Activated naive CD4-positive, alpha-beta T cell treated with anti-CD3 and anti-CD28 coated beads, Interleukin-2, amount 50 U/mL, for 72 hours (primary cell): Measurements from ENCODE around the gene ASTN2. TPM values are rescaled to one million over a fixed set of nuclear protein-coding genes. Genes with fewer than 3 reads are reported as not detected.

Experiments used
- ATAC-seq, 2 donors: fragments of 150-1000 bp; cut with Tn5 transposase; 2 replicates each; pipeline ENCODE4 v1.10.0; 2021; ENCODE audit warnings: mild to moderate bottlenecking in 2 of 2, moderate library complexity in 2 of 2
- DNase-seq, 2 donors: peaks; one replicate each; pipeline ENCODE4 v3.0.0; 2021 to 2022; ENCODE audit warnings: low spot score in 2 of 2
- H3K27ac Mint-ChIP-seq, 2 donors: one replicate each; pipeline ENCODE4 v1.8.0; 2022; ENCODE audit warnings: mild to moderate bottlenecking in 2 of 2, mixed read lengths in 2 of 2
- H3K36me3 Mint-ChIP-seq, 2 donors: one replicate each; pipeline ENCODE4 v1.8.0; 2022; ENCODE audit warnings: mixed read lengths in 2 of 2
- H3K9me3 Mint-ChIP-seq, 2 donors: one replicate each; pipeline ENCODE4 v1.8.0; 2022; ENCODE audit warnings: mixed read lengths in 2 of 2
- total RNA-seq, 2 donors: library from RNA; stranded (reverse); gene quantifications; one replicate each; pipeline ENCODE4 v1.2.3, GENCODE V29; 2022

Gene ASTN2
- total RNA-seq, 2 donors from 2014 or later = 4.5 to 5.4 TPM

DNA sequence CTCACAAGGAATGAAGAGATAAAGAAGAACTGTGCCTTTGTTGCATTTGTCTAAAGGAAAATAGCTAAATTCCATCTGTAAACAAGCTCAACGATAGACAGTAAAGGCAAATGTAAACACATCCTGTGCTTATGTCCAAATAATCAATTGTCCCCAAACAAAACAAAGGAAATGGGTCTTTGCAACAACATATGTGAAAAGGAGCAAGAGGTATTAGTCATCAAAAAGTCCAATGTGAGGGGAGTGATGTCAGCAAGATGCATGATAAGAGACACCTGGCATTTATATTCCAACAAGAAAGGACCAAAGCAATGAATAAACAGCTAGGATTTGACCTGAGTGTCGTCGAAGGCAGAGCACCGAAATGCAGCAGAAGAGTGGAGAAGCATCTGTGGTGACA lies 209.1 kb downstream of the ASTN2 start:
- no peak for DNase-seq
- H3K36me3 Mint-ChIP-seq = peaks cover 0 to 19% of the 10 kb centered on the region in 2 donors
- H3K27ac Mint-ChIP-seq = no peak overlapping the region
- no peak for ATAC-seq
- peaks cover 16 to 26% of the 10 kb centered on the region in 2 donors for H3K9me3 Mint-ChIP-seq

DNA sequence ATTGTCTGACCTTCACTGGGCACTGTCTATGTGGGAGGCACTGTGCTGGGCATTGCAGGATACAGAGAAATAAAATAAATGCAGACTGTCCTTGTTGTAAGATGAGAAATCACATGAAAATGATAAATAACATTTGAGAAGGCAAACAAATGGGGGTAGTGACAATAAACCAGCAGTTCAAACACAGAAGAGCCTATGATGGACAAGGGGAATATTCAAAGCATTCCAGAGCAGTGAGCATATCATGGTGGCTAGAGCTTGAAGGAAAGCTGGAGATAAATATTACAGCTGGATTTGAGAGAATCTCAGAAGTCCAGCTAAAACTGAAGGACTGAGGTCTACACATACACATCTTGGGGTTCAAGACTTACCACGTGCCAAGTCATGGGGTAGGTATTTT lies 209.9 kb downstream of the ASTN2 start:
- DNase-seq = no peak
- Mint-ChIP-seq H3K9me3 (peaks cover 12 to 23% of the 10 kb centered on the region in 2 donors), H3K27ac (no peak overlapping the region), H3K36me3 (peaks cover 0 to 19% of the 10 kb centered on the region in 2 donors)
- no peak for ATAC-seq

DNA sequence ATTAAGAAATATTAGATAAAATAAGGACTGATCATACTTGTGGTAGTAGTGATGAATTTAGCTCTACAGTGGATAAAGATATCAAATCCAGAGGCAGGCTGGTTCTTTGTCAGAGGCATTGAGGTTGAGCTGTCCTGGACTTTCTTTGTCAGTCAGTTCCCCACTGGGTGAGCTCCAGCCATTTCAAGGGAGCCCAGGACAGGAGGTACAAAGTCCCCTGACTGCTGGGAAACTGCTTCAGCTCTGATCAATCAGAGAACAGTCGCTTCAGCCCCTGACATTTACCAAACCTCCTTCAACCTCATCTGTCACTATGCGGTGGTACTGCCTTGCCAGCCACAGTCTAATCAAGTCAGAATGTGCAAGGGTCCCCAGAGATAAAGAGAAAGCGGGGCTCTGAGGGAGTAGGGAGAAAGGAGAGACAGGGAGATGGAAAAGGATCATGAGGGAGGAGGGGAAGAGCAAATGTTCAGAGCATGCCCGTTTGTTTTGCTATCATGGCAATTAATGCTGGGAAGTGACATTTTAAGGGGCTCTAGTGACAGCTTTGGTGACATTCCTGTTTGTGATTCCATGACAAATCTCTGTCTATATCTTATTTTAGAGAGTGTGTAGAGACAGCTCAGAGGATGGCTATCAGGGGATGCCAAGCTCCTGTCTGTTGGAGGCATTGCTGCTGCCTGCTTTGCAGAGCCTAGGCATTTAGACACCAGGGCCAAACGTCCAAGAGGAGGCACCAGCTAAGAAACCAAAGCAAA lies 223.2 kb downstream of the ASTN2 start:
- DNase-seq (no peak), ATAC-seq (no peak)
- H3K36me3 Mint-ChIP-seq = peaks cover 0 to 5% of the 10 kb centered on the region in 2 donors
- H3K9me3 Mint-ChIP-seq = peaks cover 18 to 24% of the 10 kb centered on the region in 2 donors
- H3K27ac Mint-ChIP-seq = no peak overlapping the region

DNA sequence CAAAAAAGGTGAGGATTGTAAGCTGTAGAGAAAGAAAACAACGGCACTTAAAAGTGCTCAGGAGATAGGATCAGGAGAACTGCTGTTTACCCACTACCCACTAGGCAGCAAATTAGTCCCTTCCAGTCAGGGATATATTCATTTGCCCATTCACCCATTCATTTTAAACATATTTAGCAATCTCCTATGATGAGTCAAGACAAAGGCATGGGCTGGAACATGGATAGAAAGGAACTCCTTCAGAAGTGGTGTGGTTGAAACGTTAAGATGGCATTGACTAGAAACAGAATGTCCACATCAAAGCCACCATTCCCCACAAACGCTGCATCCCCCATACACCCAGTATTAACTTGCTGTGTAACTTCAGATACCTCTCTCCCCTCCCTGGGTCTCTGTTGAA lies 225.7 kb downstream of the ASTN2 start:
- H3K9me3 Mint-ChIP-seq = peaks cover 9% of the 10 kb centered on the region in 2 donors
- H3K36me3 Mint-ChIP-seq = peaks cover 0 to 5% of the 10 kb centered on the region in 2 donors
- H3K27ac Mint-ChIP-seq = no peak overlapping the region
- DNase-seq (no peak), ATAC-seq (no peak)

DNA sequence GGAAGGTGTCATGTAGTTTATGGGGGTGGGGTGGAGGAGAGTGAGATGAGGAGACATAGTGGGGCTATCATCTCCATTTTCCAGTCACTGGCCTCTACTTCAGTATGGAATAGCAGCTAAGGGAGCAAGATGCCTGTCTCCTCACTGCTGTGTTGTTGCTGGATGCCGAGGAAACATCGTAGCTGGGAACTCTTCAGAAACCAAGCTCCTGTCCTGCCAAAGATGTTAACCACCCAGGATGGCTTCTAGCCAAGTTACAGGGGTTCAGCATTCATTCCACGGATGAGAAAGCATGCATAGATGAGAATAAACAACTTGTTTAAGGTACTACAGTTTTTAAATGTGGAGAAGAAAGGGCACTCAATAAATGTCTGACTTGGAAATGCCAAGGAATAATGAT lies 226.5 kb downstream of the ASTN2 start:
- ATAC-seq = no peak
- no peak for DNase-seq
- H3K36me3 Mint-ChIP-seq = peaks cover 0 to 5% of the 10 kb centered on the region in 2 donors
- peaks cover 5 to 10% of the 10 kb centered on the region in 2 donors for H3K9me3 Mint-ChIP-seq
- H3K27ac Mint-ChIP-seq = no peak overlapping the region

DNA sequence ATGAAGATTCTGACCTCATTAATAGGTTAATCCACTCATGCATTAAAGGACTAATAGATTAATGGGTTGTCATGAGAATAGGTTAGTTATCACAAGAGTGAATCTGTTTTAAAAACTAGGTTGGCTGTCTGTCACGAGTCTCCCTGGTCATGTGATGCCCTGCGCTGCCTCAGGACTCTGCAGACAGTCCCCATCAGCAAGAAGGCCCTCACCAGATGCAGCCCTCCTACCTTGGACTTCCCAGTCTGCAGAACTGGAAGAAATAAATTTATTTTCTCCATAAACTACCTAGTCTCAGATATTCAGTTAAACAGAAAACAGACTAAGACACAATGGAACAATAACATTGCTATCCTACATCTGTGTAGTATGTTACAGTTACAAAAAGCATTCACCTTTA lies 227.4 kb downstream of the ASTN2 start:
- ATAC-seq (no peak), DNase-seq (no peak)
- H3K27ac Mint-ChIP-seq = no peak overlapping the region

DNA sequence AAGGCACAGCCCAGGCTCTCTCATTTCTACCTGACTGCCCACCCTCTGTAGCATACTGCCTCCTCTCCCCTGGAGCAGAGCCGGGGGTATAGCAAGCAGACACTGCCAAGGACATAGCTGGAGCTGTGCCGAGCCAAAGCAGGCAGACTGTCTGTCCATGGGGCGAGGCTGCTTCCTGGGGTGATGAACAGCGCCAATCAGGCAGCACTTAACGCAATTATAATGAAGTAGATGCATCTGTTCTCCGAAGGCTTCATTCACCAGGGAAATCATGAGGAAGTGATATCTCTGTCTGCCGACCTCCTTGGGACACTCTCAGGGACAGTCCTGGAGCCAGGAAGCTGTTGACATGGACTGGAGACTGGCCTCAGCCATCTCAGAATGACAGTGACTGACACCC lies 230.7 kb downstream of the ASTN2 start:
- Mint-ChIP-seq H3K27ac (no peak overlapping the region), H3K9me3 (peaks cover 8 to 14% of the 10 kb centered on the region in 2 donors), H3K36me3 (no peaks in the 10 kb centered on the region)
- ATAC-seq (no peak), DNase-seq (no peak)

More for the DNA sequence above, 227.4 kb downstream of the ASTN2 start:
- H3K9me3 Mint-ChIP-seq = peaks cover 5 to 6% of the 10 kb centered on the region in 2 donors
- no peaks in the 10 kb centered on the region for H3K36me3 Mint-ChIP-seq

DNA sequence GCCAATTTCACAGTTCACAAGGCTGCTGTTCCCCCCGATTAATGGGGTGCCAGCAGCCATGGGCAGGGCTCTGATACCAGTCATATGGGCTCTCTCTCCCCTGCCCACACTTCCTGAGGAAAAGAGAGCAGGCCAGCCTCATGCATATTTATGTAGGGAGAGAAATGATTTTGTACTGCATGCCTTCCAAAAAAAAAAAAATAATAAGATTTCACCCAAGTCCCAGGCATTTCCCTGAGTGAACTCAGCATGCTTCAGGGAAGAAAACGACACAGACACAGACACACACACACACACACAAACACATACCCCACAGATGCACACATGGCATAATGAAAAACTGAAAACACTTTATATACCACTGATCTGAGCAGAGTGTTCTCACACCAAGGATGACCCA lies 232.8 kb downstream of the ASTN2 start:
- H3K36me3 Mint-ChIP-seq = no peaks in the 10 kb centered on the region
- DNase-seq = no peak
- peaks cover 8 to 19% of the 10 kb centered on the region in 2 donors for H3K9me3 Mint-ChIP-seq
- no peak overlapping the region for H3K27ac Mint-ChIP-seq
- ATAC-seq = no peak

DNA sequence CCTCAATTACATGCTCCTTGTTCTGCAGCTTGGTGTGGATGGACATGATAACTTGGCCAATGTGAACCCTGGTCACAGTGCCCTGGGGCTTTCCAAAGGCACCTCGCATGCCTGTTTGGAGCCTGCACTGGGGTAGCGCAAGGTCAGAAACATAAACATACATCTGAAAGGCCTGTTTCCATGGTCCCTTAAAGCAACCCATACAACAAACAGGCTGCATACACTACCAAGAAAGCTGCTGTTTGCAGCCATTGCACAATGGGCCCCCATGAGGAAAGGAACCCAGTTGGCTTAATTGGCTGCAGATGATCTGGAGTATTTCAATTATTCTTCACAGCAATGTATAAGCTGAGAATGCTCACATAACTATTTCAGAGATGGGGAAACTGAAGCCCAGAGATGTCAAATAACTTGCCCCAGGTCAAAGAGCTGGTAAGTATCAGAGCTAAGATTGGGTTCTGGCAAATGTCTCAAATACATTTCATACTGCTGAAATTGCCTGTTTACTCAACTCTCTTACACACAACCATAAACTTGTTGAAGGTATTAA lies 233.9 kb downstream of the ASTN2 start:
- no peak for ATAC-seq
- Mint-ChIP-seq H3K27ac (no peak overlapping the region), H3K36me3 (no peaks in the 10 kb centered on the region), H3K9me3 (peaks cover 8 to 19% of the 10 kb centered on the region in 2 donors)
- DNase-seq = no peak

DNA sequence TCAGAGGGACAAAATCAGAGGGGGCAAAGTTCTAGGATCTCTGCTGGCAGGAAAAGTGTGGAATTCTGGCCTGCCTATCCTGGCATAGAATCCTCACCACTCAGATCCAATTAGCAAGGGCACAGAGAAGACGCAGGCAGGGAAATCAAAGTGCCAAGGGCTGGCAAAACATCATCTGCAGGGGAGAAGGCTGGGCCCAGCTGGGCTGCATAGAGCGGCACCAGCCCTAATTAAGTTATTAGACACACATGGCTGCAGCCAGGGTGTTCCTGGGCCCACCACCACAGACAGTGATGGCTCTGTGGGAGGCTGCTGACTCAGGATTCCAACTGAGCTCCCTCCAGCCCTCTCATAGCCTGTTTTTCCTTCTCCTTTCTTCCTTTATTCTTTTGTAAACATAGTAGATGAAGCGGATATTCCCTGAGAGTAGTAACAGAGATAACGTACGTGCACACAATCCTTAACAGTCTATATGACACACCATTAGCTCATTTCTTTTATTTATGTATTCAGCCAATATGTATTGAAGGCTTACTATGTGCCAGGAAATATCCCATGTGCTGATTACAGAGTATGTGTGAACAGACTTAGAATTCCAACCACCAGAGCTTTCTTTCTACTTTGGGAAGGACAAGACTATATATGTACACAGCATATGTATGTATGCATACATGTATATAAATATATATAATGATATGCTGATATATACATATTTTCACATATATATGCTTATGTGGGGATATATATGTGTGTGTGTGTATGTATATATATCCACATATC lies 236.1 kb downstream of the ASTN2 start:
- DNase-seq = no peak
- no peak overlapping the region for H3K27ac Mint-ChIP-seq
- ATAC-seq = no peak
- H3K36me3 Mint-ChIP-seq = no peaks in the 10 kb centered on the region
- peaks cover 8 to 19% of the 10 kb centered on the region in 2 donors for H3K9me3 Mint-ChIP-seq

DNA sequence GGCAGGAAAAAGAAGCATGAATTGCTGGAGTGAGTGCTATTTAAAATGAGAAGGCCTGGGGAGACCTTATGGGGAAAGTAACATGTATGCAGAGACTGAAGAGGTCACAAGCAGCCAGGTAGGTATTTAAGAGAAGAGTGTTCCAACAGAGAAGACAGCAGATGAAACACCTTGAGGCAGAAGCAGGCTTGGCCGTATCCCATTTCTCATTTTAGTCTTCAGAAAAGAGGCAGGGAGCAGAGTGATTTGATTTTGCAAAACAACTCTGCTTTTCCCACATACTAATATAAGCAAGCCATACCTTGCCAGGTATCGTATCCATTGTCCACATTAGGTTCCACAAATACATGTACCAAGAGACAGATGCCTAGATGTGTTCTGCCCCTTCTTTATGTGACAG lies 244.3 kb downstream of the ASTN2 start:
- ATAC-seq = no peak

DNA sequence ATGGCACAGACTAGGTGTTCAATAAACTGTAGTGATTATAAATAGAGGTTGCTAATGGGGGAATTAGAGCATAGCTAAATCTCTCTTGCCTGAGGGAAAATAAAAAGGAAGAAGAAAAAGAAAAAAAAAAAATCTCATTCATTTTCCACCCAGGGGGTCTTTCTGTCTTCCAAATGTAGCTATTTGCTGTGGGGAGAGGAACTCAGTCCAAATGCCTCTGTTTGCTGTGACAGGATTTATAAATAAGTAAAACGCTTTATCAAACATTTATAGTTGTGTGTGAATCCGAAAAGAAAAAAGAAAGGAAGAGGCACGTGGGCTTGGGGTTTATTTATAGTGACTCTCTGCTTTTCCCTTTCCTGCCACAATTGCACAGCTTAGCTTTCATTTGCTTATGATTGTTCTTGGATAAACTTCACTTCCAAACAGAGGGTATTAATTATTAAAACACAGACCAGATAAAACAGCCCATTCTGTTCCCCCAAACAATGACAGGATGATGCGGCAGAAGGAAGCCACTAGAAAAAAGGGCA lies 245.7 kb downstream of the ASTN2 start:
- H3K9me3 Mint-ChIP-seq = peaks cover 0 to 5% of the 10 kb centered on the region in 2 donors
- no peaks in the 10 kb centered on the region for H3K36me3 Mint-ChIP-seq
- DNase-seq = no peak
- no peak overlapping the region for H3K27ac Mint-ChIP-seq
- no peak for ATAC-seq

More for the DNA sequence above, 244.3 kb downstream of the ASTN2 start:
- DNase-seq = no peak
- Mint-ChIP-seq H3K36me3 (no peaks in the 10 kb centered on the region), H3K27ac (no peak overlapping the region), H3K9me3 (peaks cover 0 to 5% of the 10 kb centered on the region in 2 donors)

DNA sequence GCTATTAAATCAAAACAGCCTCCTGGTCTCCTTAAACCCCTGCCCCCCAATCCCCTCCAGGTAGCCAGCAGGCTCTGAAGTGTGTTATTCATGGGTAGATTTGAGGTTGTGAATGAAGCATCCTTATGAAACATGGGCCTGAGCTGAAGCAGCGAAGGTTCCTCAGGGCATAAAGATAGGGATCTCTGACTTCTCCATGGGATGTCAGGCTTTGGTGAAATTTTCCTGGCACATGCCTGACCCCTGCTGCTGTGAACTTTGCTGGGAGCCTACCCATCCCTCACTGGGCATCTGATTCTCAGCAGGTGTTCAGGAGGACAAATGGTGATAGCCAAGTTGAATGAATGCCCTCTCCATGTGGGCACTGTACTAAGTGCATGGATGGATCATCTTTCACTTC lies 250.3 kb downstream of the ASTN2 start:
- Mint-ChIP-seq H3K9me3 (peaks cover 5 to 13% of the 10 kb centered on the region in 2 donors), H3K27ac (no peak overlapping the region), H3K36me3 (no peaks in the 10 kb centered on the region)
- DNase-seq = no peak
- no peak for ATAC-seq

DNA sequence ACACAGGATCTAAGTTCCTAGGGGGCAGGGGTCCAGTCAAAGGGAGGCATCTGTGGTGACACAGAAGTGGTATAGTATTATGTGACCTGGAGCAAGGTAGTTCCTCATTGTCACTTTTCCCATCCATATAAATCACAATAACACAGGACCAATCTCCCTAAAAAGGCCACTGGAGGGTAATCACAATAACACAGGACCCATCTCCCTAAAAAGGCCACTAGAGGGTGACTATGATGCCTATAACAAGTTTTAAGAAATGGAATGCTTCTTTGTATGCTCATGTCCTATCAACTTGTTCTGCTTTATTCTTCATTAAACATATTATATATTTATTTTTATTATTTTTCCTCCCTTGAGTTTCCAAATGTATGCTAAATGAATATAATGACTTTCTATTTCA lies 254.6 kb downstream of the ASTN2 start:
- Mint-ChIP-seq H3K27ac (no peak overlapping the region), H3K36me3 (no peaks in the 10 kb centered on the region), H3K9me3 (peaks cover 6 to 18% of the 10 kb centered on the region in 2 donors)
- DNase-seq (no peak), ATAC-seq (no peak)

DNA sequence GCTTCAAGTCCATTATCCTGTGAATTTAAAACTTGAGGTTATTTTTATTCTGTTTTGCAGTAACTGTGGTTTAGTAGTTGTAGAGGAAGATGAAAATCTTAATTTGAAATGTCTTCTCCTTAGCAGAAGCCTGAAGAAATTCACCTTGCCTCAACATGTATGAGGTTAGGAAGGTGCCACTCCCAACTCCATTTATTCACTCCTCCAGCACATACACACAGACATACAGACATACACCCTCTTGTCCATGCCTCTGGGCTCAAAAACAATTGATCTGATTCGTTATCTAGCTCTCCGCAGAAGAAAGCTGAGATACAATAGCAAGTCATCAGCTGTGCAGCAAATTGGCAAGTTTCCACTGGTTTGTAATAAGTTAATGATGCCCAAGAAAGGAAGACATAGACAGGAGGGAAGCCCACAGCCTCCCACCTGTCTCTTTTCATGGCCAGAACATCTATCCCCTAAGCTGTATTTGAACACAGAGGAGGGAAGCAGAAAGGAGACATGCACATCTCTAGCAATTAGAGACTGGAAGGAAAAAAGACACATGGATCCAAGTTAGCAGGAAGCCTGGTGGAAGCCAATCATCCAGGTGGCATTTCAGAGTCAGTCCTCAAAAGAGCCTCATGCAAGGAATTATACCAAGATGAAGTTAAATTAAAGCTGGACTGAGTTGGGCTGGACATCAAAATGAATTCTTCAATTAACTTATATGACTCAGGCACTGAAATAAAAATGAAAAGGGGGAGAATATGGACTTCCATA lies 257.9 kb downstream of the ASTN2 start:
- Mint-ChIP-seq H3K36me3 (no peaks in the 10 kb centered on the region), H3K9me3 (peaks cover 16 to 21% of the 10 kb centered on the region in 2 donors), H3K27ac (no peak overlapping the region)
- ATAC-seq = no peak
- no peak for DNase-seq

DNA sequence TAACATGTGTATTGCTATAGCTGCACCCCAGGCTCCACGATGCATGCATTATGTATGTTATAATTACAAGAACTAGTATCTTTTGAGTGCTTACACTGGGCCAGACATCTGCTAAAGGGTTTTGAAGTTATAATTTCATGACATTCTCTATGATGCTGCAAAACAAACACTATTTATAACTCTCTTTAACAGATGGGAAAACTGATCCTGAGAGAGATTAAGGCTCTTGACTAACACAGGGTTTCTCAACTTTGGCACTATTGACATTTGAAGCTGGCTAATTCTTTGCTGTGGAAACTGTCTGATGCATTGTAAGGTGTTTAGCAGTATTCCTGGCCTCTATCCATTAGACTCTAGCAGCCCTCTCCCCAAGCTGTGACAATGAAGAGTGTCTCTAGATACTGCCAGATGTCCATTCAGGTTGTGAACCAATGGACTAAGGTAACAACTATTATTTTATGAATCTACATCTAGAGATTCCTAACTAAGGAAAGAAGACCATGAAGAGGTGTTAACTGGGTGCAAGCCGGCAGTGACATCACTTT lies 258.6 kb downstream of the ASTN2 start:
- H3K27ac Mint-ChIP-seq = no peak overlapping the region
- DNase-seq (no peak), ATAC-seq (no peak)
- H3K9me3 Mint-ChIP-seq = peaks cover 15 to 16% of the 10 kb centered on the region in 2 donors
- no peaks in the 10 kb centered on the region for H3K36me3 Mint-ChIP-seq
